HT-29 (cell line): Measurements from ENCODE around the gene IGFBP2. TPM values are rescaled to one million over a fixed set of nuclear protein-coding genes. Genes with fewer than 3 reads are reported as not detected.
A peak's percentile ranks its signal among the peaks of the same experiment; 100 is the strongest.

ENCODE experiments used
- DNase-seq: peaks from one replicate; pipeline ENCODE4 v3.0.0-alpha.2; 2015; ENCODE audit warnings: low spot score
- total RNA-seq: library from RNA; depleted of rRNA; stranded (reverse); fragments of >200 nt; shearing (Covaris generic); gene quantifications from 2 replicates; pipeline ENCODE4 v1.2.3, GENCODE V29; 2014

The IGFBP2 gene
- total RNA-seq, 1 experiment from 2014 or later: 91.4 TPM

- DNase-seq: no peak
Observed at GRCh38 chr2:216681683-216682082, 48.5 kb downstream of the IGFBP2 start.

- no peak for DNase-seq
Observed at GRCh38 chr2:216683846-216684245, 50.6 kb downstream of the IGFBP2 start.

- no peak for DNase-seq
Observed at GRCh38 chr2:216685327-216685875, 52.2 kb downstream of the IGFBP2 start.

- no peak for DNase-seq
Observed at GRCh38 chr2:216687111-216687510, 53.9 kb downstream of the IGFBP2 start.

- DNase-seq: peak; percentile 26
Observed at GRCh38 chr2:216687646-216688045, 54.4 kb downstream of the IGFBP2 start.

GRCh38 chr2:216688731-216689340, 55.6 kb downstream of the IGFBP2 start:
- DNase-seq: no peak

GRCh38 chr2:216689397-216689796, 56.2 kb downstream of the IGFBP2 start:
- no peak for DNase-seq

- DNase-seq: no peak
Observed at GRCh38 chr2:216690456-216690852, 57.2 kb downstream of the IGFBP2 start.

- peak; percentile 48 for DNase-seq
Observed at GRCh38 chr2:216690853-216691741, 57.9 kb downstream of the IGFBP2 start.

GRCh38 chr2:216692636-216693413, 59.6 kb downstream of the IGFBP2 start:
- no peak for DNase-seq

- DNase-seq: no peak
Observed at GRCh38 chr2:216693414-216694080, 60.3 kb downstream of the IGFBP2 start.

GRCh38 chr2:216694082-216694825, 61.0 kb downstream of the IGFBP2 start:
- DNase-seq: no peak

- no peak for DNase-seq
Observed at GRCh38 chr2:216694826-216695217, 61.6 kb downstream of the IGFBP2 start.

- no peak for DNase-seq
Observed at GRCh38 chr2:216695401-216695821, 62.2 kb downstream of the IGFBP2 start, which contains the start of gene IGFBP5. Gene IGFBP5, minus strand, starts transcription at chr2:216695549. Its CDS starts 774 bp downstream, at chr2:216694775.

GRCh38 chr2:216696321-216696720, 63.1 kb downstream of the IGFBP2 start:
- DNase-seq: no peak

GRCh38 chr2:216696751-216697560, 63.7 kb downstream of the IGFBP2 start:
- peak; percentile 41 for DNase-seq

GRCh38 chr2:216698293-216698692, 65.1 kb downstream of the IGFBP2 start:
- DNase-seq: no peak

- DNase-seq: peak; percentile 44
Observed at GRCh38 chr2:216698895-216699294, 65.7 kb downstream of the IGFBP2 start.

GRCh38 chr2:216700088-216700567, 66.9 kb downstream of the IGFBP2 start:
- DNase-seq: no peak
